Upper lobe of left lung (tissue), 4 donors: ENCODE measurements around the gene OR4D9.

Experiments used
- CTCF ChIP-seq, 6 experiments: fragments of 450-650 bp in 4 of 6; fragments of 200-600 bp in 2 of 6; sonication (generic) in 2 of 6; IDR thresholded peaks; one replicate each; pipeline ENCODE4 v1.5.1; 2016 to 2019; ENCODE audit warnings: antibody characterized with exemption in 6 of 6
- EP300 ChIP-seq, 4 donors: sonication (generic); formaldehyde crosslinking; IDR thresholded peaks; one replicate each; pipeline ENCODE4 v1.5.1; 2017; ENCODE audit warnings: antibody characterized with exemption in 4 of 4, control low read depth in 2 of 4
- POLR2A ChIP-seq, 4 donors: fragments of 450-650 bp; IDR thresholded peaks; one replicate each; pipeline ENCODE4 v1.5.1; 2016 to 2017; ENCODE audit warnings: antibody characterized with exemption in 4 of 4, mild to moderate bottlenecking in 2 of 4

GRCh38 chr11:59553323-59553722, 42.0 kb downstream of the OR4D9 start:
- TF ChIP-seq CTCF (IDR thresholded peaks at IDR 0.05) (no peak), POLR2A (IDR thresholded peaks at IDR 0.05) (no peak), EP300 (IDR thresholded peaks at IDR 0.05) (no peak)
